HUES64 (cell line): Measurements from ENCODE around the gene TRAPPC10.

Experiments
- H3K27ac ChIP-seq: 2 replicates; pipeline ENCODE4 v1.7.0; 2013; ENCODE audit warnings: low read depth, low read length, inconsistent platforms
- H3K27me3 ChIP-seq: 2 replicates; pipeline ENCODE4 v1.6.1; 2013; ENCODE audit warnings: mild to moderate bottlenecking, low read length; ENCODE audit not compliant: insufficient read depth
- H3K36me3 ChIP-seq: 2 replicates; pipeline ENCODE4 v1.6.1; 2013; ENCODE audit warnings: mild to moderate bottlenecking, low read length; ENCODE audit not compliant: insufficient read depth
- H3K4me1 ChIP-seq: 2 replicates; pipeline ENCODE4 v1.6.1; 2013; ENCODE audit warnings: mild to moderate bottlenecking, low read length, moderate library complexity; ENCODE audit not compliant: insufficient read depth
- H3K4me3 ChIP-seq: 2 replicates; pipeline ENCODE4 v1.5.1; 2013; ENCODE audit warnings: mild to moderate bottlenecking, low read length, moderate library complexity
- H3K9ac ChIP-seq: 2 replicates; pipeline ENCODE4 v1.6.1; 2013; ENCODE audit warnings: mild to moderate bottlenecking, low read depth, low read length
- H3K9me3 ChIP-seq: 2 replicates; pipeline ENCODE4 v1.6.1; 2013; ENCODE audit warnings: low read depth, low read length; ENCODE audit not compliant: insufficient read depth
- WGBS: fragments of 150-250, 120-280 bp; methylation state at CpG from one replicate; pipeline ENCODE4 v1.1.7; 2013; ENCODE audit warnings: missing lambda C conversion rate; 5-methylcytosine and 5-hydroxymethylcytosine counted together

Gene TRAPPC10

GRCh38 chr21:43973634-43973955, 38.5 kb upstream of the TRAPPC10 start:
- Histone ChIP-seq H3K36me3 (no peaks in the 10 kb centered on the region), H3K27me3 (no peaks in the 10 kb centered on the region), H3K4me3 (no peak overlapping the region), H3K9ac (no peak overlapping the region), H3K4me1 (no peaks in the 10 kb centered on the region), H3K27ac (no peak overlapping the region), H3K9me3 (no peaks in the 10 kb centered on the region)
- WGBS, result 92% methylated on average over 12 of the region's 12 CpGs

- Histone ChIP-seq H3K9me3 (no peaks in the 10 kb centered on the region), H3K9ac (no peak overlapping the region), H3K4me1 (no peaks in the 10 kb centered on the region), H3K4me3 (no peak overlapping the region), H3K27ac (no peak overlapping the region), H3K27me3 (no peaks in the 10 kb centered on the region), H3K36me3 (no peaks in the 10 kb centered on the region)
- WGBS, result 93% methylated on average over 16 of the region's 16 CpGs
Measured at GRCh38 chr21:43974791-43975468, 37.2 kb upstream of the TRAPPC10 start.

DNA sequence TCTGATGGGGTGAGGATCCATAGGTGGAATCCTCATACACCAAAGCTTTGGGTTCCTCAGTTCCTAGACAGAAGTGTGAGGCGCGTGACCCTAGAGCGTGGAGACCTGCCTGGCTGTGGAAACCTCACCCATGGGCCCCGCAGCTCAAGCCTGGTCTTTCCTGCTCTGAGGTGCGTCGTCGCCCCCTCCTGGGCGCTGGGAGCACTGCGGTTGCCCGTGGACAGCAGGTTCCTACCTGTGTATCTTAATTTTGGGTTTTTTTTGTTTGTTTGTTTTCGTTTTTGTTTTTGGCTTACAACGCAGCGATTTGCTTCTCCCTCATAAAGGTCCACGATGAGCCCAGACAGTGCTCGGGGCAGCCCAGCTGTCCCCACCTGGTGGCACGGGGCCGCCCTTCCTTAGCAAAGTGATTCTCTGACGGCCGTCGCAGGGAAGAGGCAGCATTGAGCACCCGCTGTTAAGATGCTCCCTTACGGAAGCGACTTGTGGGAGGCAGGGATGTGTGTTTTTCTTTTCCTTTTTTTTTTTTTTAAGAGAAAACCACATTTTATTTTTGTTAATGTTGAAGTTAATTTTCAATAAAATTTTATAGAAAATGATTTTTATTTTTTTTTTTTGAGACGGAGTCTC, 36.5 kb upstream of the TRAPPC10 start:
- Histone ChIP-seq H3K4me1 (no peaks in the 10 kb centered on the region), H3K9me3 (no peaks in the 10 kb centered on the region), H3K4me3 (peak overlapping the region; percentile 40), H3K36me3 (no peaks in the 10 kb centered on the region), H3K27ac (no peak overlapping the region), H3K9ac (no peak overlapping the region), H3K27me3 (no peaks in the 10 kb centered on the region)
- 16% methylated on average over 21 of the region's 24 CpGs for WGBS

GRCh38 chr21:43976661-43977060, 35.4 kb upstream of the TRAPPC10 start:
- H3K27me3 ChIP-seq, result no peaks in the 10 kb centered on the region
- H3K4me3 ChIP-seq, result no peak overlapping the region
- H3K9me3 ChIP-seq, result no peaks in the 10 kb centered on the region
- H3K9ac ChIP-seq, result no peak overlapping the region
- WGBS, result 93% methylated on average over 8 of the region's 9 CpGs
- H3K4me1 ChIP-seq, result no peaks in the 10 kb centered on the region
- no peak overlapping the region for H3K27ac ChIP-seq
- no peaks in the 10 kb centered on the region for H3K36me3 ChIP-seq

DNA sequence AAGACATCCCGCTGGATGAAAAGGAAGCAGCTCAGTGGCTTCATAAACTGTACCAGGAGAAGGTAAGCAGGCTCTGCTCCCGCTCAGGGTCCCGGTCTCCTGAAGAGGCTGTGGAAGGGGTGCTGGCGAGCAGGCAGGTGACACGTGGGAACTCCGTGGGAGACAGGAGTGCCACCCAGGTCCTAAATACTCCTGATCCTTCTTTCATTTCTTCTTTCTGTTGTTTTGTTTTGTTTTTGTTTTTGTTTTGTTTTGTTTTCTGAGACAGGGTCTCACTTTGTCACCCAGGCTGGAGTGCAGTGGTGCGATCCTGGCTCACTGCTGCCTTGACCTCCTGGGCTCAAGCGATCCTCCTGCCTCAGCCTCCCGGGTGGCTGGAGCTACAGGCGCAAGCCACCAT, 34.0 kb upstream of the TRAPPC10 start:
- no peaks in the 10 kb centered on the region for H3K27me3 ChIP-seq
- no peaks in the 10 kb centered on the region for H3K9me3 ChIP-seq
- WGBS, result 94% methylated on average over 10 of the region's 10 CpGs
- no peak overlapping the region for H3K27ac ChIP-seq
- no peak overlapping the region for H3K4me3 ChIP-seq
- H3K36me3 ChIP-seq, result no peaks in the 10 kb centered on the region
- H3K4me1 ChIP-seq, result peaks cover 4% of the 10 kb centered on the region; the same call in 1 of the 2 replicates
- H3K9ac ChIP-seq, result no peak overlapping the region

GRCh38 chr21:43979654-43980053, 32.5 kb upstream of the TRAPPC10 start:
- no peak overlapping the region for H3K27ac ChIP-seq
- H3K36me3 ChIP-seq, result no peaks in the 10 kb centered on the region
- 94% methylated on average over 7 of the region's 7 CpGs for WGBS
- H3K4me3 ChIP-seq, result no peak overlapping the region
- no peaks in the 10 kb centered on the region for H3K27me3 ChIP-seq
- H3K4me1 ChIP-seq, result peaks cover 4% of the 10 kb centered on the region; the same call in 1 of the 2 replicates
- H3K9me3 ChIP-seq, result no peaks in the 10 kb centered on the region
- H3K9ac ChIP-seq, result no peak overlapping the region

DNA sequence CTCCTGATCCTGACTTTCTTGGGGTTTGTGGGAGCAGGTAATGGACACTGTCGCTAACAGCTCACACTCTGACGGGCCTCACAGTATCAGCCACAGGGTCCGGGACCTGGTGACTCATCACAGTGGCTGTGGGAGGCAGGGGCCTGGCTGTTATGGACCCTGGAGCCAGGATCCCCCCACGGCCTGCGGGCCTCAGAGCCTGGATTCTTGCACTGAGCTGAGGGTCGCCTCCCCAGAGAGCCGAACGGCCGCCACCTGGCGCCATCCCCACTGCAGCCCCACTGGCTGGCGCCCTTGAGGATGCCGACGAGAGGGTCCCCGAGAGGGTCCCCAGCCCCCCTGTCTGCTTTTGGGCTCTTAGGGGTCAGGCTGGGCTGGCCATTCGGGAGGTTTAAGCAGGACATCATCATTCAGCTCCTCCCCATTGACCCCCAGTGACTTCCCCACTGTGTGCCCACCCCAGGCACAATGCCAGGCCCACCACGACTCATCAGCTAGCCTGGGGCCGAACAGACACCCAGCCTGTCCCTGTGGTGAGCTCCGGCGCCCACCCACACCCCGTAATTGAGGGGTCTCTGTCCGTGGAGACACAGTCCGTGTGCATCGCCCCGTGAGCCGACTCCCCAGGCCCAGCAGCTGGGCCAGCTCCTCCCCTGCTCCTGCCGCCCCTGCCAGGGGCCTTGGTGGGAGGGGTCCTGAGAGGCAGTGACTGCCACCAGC, 30.8 kb upstream of the TRAPPC10 start:
- H3K27ac ChIP-seq, result no peak overlapping the region
- H3K4me1 ChIP-seq, result peaks cover 4% of the 10 kb centered on the region; the same call in 1 of the 2 replicates
- H3K36me3 ChIP-seq, result no peaks in the 10 kb centered on the region
- WGBS, result 90% methylated on average over 26 of the region's 26 CpGs
- no peaks in the 10 kb centered on the region for H3K9me3 ChIP-seq
- no peaks in the 10 kb centered on the region for H3K27me3 ChIP-seq
- H3K9ac ChIP-seq, result no peak overlapping the region
- H3K4me3 ChIP-seq, result no peak overlapping the region

DNA sequence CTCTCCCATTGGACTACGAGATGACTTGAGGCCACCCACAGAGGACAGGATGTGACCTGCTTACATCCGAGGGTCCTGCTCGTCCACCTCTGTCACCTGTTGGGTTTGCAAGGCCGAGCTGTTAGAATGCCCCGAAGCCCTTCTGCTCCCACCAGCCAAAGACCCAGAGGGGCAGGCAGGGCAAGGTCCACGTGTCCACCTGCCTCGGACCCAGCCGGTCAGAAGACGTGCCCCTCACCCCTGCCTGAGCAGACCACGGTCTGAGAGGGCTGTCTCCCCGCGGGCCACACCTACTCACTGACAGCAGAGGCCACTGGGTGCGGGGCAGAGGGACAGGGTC, 30.3 kb upstream of the TRAPPC10 start:
- Histone ChIP-seq H3K27me3 (no peaks in the 10 kb centered on the region), H3K27ac (no peak overlapping the region), H3K9ac (no peak overlapping the region), H3K4me3 (no peak overlapping the region), H3K36me3 (no peaks in the 10 kb centered on the region), H3K4me1 (peaks cover 4% of the 10 kb centered on the region; the same call in 1 of the 2 replicates), H3K9me3 (no peaks in the 10 kb centered on the region)
- WGBS, result 64% methylated on average over 13 of the region's 13 CpGs

DNA sequence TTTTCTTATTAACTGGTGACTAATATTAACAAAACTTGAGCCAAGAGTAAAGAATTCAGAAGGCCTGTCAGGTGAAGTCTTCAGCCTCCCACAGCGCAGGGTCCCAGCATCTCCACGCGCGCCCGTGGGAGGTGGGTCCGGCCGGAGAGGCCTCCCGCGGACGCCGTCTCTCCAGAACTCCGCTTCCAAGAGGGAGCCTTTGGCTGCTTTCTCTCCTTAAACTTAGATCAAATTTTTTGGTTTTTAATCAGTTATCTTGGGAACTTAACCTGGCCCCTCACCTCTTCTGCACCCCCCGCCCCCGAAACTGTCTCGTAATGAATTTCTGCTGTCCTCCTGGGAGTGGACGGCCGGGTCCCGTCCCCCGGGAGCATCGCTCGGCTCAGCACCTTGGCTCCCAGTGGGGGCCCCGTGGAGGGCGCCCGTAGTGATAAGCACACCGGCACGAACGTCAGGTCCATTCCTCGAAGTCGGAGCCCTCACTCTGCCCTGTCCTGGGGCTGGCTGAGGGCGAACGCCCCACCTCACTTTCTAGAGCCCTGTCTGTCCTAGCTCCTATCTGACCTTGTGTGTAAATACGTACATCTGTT, 29.5 kb upstream of the TRAPPC10 start:
- 95% methylated on average over 32 of the region's 32 CpGs for WGBS
- H3K27me3 ChIP-seq, result no peaks in the 10 kb centered on the region
- no peak overlapping the region for H3K9ac ChIP-seq
- H3K4me3 ChIP-seq, result no peak overlapping the region
- H3K27ac ChIP-seq, result no peak overlapping the region
- H3K36me3 ChIP-seq, result no peaks in the 10 kb centered on the region
- H3K4me1 ChIP-seq, result peaks cover 4% of the 10 kb centered on the region; the same call in 1 of the 2 replicates
- no peaks in the 10 kb centered on the region for H3K9me3 ChIP-seq

GRCh38 chr21:43983390-43983789, 28.7 kb upstream of the TRAPPC10 start:
- H3K9me3 ChIP-seq, result no peaks in the 10 kb centered on the region
- no peak overlapping the region for H3K4me3 ChIP-seq
- H3K9ac ChIP-seq, result no peak overlapping the region
- no peak overlapping the region for H3K27ac ChIP-seq
- 91% methylated on average over 17 of the region's 17 CpGs for whole genome bisulfite sequencing
- H3K27me3 ChIP-seq, result no peaks in the 10 kb centered on the region
- H3K36me3 ChIP-seq, result no peaks in the 10 kb centered on the region
- peaks cover 4% of the 10 kb centered on the region; the same call in 1 of the 2 replicates for H3K4me1 ChIP-seq

DNA sequence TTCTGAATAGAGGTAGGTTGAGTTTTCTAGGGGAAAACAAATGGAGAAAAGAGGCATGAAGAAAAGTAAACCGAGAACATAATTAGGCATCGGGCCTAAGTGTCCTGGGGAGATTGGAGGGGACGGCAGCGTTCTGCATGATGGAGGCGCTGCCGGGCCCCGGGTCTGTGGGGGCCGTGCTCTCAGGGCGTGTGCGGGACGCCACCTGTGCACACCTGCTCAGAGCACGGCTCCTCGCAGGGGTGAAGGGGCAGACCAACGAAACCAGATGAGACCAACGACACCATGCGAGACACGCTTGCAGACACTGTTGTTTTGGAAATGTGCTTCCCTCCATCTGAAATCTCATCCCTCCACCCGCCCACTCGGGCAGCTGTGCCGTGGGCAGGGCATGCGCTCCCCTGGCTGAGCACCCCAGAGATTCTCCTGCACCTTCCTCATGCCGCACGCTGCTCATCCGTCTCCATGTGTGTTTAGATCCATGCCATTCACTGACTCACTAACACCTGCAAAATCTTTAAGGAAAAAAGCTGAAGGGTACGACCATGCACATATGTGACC, 28.2 kb upstream of the TRAPPC10 start:
- H3K9me3 ChIP-seq, result no peaks in the 10 kb centered on the region
- 94% methylated on average over 24 of the region's 25 CpGs for WGBS
- no peaks in the 10 kb centered on the region for H3K27me3 ChIP-seq
- no peak overlapping the region for H3K9ac ChIP-seq
- H3K36me3 ChIP-seq, result no peaks in the 10 kb centered on the region
- no peak overlapping the region for H3K27ac ChIP-seq
- H3K4me1 ChIP-seq, result peaks cover 4% of the 10 kb centered on the region; the same call in 1 of the 2 replicates
- H3K4me3 ChIP-seq, result no peak overlapping the region
